Fibroblast of pulmonary artery (primary cell): ENCODE results near the gene CPNE8.
"Not testable (repeated sequence)": the region's sequence is repeated elsewhere in the genome, so short reads cannot be mapped to it uniquely, and the experiment has no call there.

Source experiments
- DNase-seq: peaks from one replicate; pipeline ENCODE4 v3.0.0-alpha.2; 2010; ENCODE audit warnings: low read depth
- H3K4me3 ChIP-seq: replicated peaks from 2 replicates; pipeline ENCODE4 v1.5.1; 2011; ENCODE audit warnings: low read depth, mild to moderate bottlenecking, control low read depth, low read length, moderate library complexity
- TF ChIP-seq, protein P1 (sequence below): IDR thresholded peaks from 2 replicates; pipeline ENCODE4 v1.5.1; 2011; ENCODE audit warnings: mild to moderate bottlenecking, control low read depth, low read length, inconsistent platforms; ENCODE audit errors: missing control alignments

CPNE8 gene

DNA sequence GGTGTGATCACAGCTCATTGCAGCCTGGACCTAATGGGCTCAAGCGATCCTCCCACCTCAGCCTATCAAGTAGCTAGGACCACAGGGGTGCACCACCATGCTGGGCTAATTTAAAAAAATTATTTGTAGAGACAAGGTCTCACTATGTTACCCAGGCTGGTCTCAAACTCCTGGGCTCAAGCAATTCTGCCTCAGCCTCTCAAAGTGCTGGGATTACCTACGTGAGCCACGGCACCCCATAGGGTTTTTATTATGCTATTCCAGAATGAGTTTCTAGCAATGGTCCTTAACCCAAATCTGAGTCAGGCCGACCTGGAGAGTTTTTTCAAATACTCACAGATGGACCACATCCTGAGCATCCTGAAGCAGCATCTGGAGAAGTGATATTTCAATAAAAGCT, 159.8 kb downstream of the CPNE8 start:
- TF ChIP-seq, protein P1, sequence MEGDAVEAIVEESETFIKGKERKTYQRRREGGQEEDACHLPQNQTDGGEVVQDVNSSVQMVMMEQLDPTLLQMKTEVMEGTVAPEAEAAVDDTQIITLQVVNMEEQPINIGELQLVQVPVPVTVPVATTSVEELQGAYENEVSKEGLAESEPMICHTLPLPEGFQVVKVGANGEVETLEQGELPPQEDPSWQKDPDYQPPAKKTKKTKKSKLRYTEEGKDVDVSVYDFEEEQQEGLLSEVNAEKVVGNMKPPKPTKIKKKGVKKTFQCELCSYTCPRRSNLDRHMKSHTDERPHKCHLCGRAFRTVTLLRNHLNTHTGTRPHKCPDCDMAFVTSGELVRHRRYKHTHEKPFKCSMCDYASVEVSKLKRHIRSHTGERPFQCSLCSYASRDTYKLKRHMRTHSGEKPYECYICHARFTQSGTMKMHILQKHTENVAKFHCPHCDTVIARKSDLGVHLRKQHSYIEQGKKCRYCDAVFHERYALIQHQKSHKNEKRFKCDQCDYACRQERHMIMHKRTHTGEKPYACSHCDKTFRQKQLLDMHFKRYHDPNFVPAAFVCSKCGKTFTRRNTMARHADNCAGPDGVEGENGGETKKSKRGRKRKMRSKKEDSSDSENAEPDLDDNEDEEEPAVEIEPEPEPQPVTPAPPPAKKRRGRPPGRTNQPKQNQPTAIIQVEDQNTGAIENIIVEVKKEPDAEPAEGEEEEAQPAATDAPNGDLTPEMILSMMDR = no peak
- DNase-seq = no peak
- H3K4me3 ChIP-seq = no peak overlapping the region

GRCh38 chr12:38744041-38744440, 161.3 kb downstream of the CPNE8 start:
- peak; percentile 64 for DNase-seq
- H3K4me3 ChIP-seq = no peak overlapping the region
- TF ChIP-seq, protein P1 = no peak

DNA sequence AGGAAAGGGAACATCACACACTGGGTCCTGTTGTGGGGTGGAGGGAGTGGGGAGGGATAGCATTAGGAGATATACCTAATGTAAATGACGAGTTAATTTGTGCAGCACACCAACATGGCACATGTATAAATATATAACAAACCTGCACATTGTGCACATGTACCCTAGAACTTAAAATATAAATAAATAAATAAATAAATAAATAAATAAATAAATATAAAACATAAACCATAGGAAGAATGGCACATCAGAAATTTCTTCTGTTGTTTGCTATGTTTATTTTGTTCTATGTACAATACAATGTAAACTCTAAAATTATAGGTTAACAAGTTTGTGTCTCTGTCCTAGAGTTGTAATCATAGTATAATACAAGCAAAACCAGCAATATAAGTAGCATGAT, 162.9 kb downstream of the CPNE8 start:
- not testable (repeated sequence) for H3K4me3 ChIP-seq, DNase-seq

- peak; percentile 50 for DNase-seq
- TF ChIP-seq, protein P1 = no peak
- no peak overlapping the region for H3K4me3 ChIP-seq
Observed at GRCh38 chr12:38736821-38737220, 168.6 kb downstream of the CPNE8 start.

DNA sequence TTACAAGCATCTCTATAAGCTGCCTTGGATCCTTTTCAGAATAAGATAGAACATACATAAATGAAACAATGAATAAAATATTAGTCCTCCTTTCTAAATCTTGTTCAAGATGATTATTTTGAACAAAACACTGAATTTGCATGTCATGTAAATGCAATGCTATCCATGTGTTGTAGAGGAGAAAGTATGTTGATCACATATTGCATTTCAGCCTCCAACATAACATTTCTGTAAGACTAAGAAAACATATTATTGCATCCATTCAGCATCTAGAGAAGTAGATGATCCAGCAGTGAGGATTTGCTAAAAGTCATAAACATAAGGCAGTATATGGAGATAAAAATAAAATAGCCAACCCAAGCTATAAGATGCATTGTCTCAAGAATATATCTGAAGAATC, 172.6 kb downstream of the CPNE8 start:
- DNase-seq = no peak
- TF ChIP-seq, protein P1 = no peak
- no peak overlapping the region for H3K4me3 ChIP-seq

DNA sequence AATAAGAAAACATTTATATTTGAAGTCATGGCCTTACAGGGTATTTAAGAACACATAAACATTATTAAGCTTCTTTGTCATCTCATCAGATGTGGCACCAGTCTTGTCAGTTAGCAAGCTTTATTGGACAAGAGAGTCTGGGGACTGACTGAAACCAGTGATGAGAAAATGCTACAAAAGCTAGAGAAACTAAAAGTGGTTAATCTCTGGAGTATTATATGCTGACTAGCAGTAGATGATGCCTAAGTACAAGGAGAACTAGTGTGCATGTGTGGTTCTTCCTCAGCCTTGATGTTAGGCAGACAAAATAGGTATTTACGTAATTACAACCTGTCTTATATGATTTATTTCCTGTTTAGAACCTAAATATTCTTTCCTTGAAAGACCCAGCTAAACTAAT, 176.5 kb downstream of the CPNE8 start:
- no peak for DNase-seq
- TF ChIP-seq, protein P1 = no peak
- no peak overlapping the region for H3K4me3 ChIP-seq

DNA sequence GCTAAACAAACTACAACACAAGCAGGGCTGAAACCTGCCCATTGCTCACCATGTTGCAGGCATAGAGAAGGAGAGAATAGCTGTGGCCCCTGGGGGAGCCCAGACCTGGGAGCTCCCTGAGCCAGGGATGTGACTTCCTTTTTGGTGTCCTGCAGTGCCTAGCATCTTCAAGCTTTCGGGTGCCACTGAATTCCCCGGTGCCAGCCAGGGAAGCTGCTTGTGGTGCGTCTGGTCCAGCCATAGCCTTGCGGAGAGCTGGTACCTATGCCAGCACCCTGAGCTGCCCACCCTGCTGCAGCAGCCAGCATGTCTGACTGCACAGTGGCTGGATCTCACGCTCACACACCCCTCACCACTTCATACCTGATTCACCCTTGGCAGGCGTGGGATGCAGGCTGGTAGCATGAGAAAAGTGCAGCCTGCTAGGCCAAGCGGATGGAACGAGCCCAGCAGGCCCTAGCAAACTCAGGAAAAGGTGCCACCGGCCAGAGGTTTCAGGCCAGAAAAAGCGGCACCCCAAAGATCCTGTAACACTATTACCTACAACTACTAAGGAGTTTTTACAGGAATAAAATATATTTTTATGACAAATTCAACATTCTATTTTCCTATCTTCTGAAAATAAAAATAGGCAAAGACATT, 183.7 kb downstream of the CPNE8 start:
- no peak for DNase-seq
- TF ChIP-seq, protein P1 = no peak
- no peak overlapping the region for H3K4me3 ChIP-seq
